ENCODE data around the gene SMIM22. TPM values are rescaled to one million over a fixed set of nuclear protein-coding genes. Genes with fewer than 3 reads are reported as not detected.

Gene SMIM22
- total and polyA plus RNA-seq, 2 of the 8 experiments (the other 6 are each of a cell fraction or from before 2014, with no cell fraction given): not detected

DNA sequence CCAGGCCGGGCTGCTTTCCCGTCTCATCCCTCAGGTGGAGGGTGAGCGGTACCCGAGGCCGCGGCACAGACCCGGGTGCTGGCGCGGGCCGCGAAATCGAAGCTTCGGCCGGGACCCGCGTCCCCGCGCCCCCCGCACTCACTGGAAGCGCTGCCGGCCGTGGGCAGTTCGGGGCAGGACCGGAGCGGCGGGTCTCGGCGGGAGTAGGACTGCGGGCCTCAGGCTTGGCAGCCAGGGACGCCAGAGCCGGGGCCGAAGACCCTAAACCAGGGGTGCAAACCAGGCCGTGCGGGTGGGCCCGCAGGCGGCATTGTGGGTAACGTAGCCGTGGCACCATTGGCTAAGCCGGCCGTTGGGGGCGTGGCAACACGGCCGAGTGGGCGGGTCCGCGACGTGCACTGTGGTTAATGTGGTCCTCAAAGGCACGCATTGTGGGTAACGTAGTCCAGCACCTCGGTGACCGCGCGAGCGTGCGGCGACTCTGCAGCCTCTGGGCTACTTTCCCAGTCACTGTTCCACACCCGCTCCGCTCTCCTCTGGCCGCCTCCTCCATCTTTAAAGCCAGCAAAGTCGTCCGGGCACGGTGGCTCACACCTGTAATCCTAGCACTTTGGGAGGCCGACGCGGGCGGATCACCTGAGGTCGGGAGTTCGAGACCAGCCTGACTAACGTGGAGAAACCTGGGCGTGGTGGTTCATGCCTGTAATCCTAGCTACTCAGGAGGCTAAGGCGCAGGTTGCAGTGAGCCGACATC is 28.1 kb upstream of the SMIM22 start, which contains the start of gene ZNF500:
TSS of gene ZNF500 (minus strand) at position 288 of the 754 bp plus-strand sequence. CDS start 1,184 bp downstream, outside the sequence.
- Histone ChIP-seq H2AFZ (ENCODE audit: low read length) (no peak within 1 kb of the TSS), H2BK120ac (replicated peaks; ENCODE audit: low read depth, low read length) (no peak within 1 kb of the TSS), H3K9ac (replicated peaks in 1 of 4; ENCODE audit: extremely low read depth in 1 of 4, low read depth in 3 of 4, low read length in 3 of 4) (peak within 1 kb of the TSS; percentile 62 to 90 (median 81)), H4K8ac (ENCODE audit: extremely low read depth, insufficient read depth, low read length) (peak within 1 kb of the TSS; percentile 91; the same call in 1 of the 2 replicates), H3K14ac (ENCODE audit: insufficient read length) (no peak within 1 kb of the TSS), H2BK20ac (ENCODE audit: low read length) (no peak within 1 kb of the TSS), H3K79me2 (ENCODE audit: control insufficient read depth in 1 of 2, insufficient read depth in 2 of 2, low read length in 2 of 2) (peaks cover 0 to 15% of the 10 kb centered on the region in 2 experiments; a peak in 2 of 4 replicates), H3K4me2 (ENCODE audit: insufficient read depth in 1 of 2, low read depth in 2 of 2, low read length in 2 of 2) (peak within 1 kb of the TSS; percentile 68 to 85), H2BK15ac (ENCODE audit: low read length) (no peak within 1 kb of the TSS), H3K23me2 (ENCODE audit: low read depth, low read length) (peaks cover 13% of the 10 kb centered on the region), H3K56ac (replicated peaks; ENCODE audit: insufficient read length, low read depth, low read length) (peak within 1 kb of the TSS; percentile 59), H4K91ac (replicated peaks; ENCODE audit: insufficient read length, low read length) (no peak within 1 kb of the TSS), H2BK5ac (ENCODE audit: low read depth, low read length) (peak within 1 kb of the TSS; percentile 68; the same call in 1 of the 2 replicates), H4K5ac (ENCODE audit: insufficient read length, low read depth, low read length) (peak within 1 kb of the TSS; percentile 51), H3K18ac (ENCODE audit: extremely low read depth, low read length) (no peak within 1 kb of the TSS), H3K27me3 (replicated peaks in 1 of 4; ENCODE audit: control insufficient read depth in 3 of 4, extremely low read depth in 1 of 4, insufficient read depth in 3 of 4, low read length in 3 of 4) (no peaks in the 10 kb centered on the region), H4K20me1 (replicated peaks in 1 of 2; ENCODE audit: control insufficient read depth in 1 of 2, insufficient read depth in 2 of 2, low read length in 2 of 2) (peaks cover 2 to 7% of the 10 kb centered on the region in 2 experiments), H3K27ac (ENCODE audit: low read depth, low read length) (peak within 1 kb of the TSS; percentile 72; the same call in 1 of the 2 replicates), H3K4ac (replicated peaks; ENCODE audit: insufficient read length, low read depth, low read length) (no peak within 1 kb of the TSS), H2BK12ac (ENCODE audit: low read depth, low read length) (peak within 1 kb of the TSS; percentile 75; the same call in 1 of the 2 replicates), H3K79me1 (ENCODE audit: low read depth, low read length) (peaks cover 5% of the 10 kb centered on the region; the same call in 1 of the 2 replicates), H3K9me3 (ENCODE audit: insufficient read depth in 2 of 2, low read depth in 1 of 2, low read length in 1 of 2) (no peaks in the 10 kb centered on the region), H3K4me3 (ENCODE audit: extremely low read depth in 1 of 4, insufficient read depth in 2 of 4, low read depth in 3 of 4, low read length in 4 of 4) (peak within 1 kb of the TSS; percentile 75 to 99 (median 86)), H3K4me1 (replicated peaks in 1 of 4; ENCODE audit: control insufficient read depth in 3 of 4, insufficient read depth in 4 of 4, low read length in 3 of 4) (peaks cover 0 to 3% (median 1%) of the 10 kb centered on the region in 4 experiments; a peak in 2 of 7 replicates), H3K36me3 (ENCODE audit: control insufficient read depth in 2 of 4, insufficient read depth in 4 of 4, low read length in 3 of 4) (peaks cover 3 to 5% (median 4%) of the 10 kb centered on the region in 4 experiments; a peak in 6 of 8 replicates), H2AK5ac (ENCODE audit: low read depth, low read length) (no peak within 1 kb of the TSS), H3K23ac (ENCODE audit: insufficient read length) (no peak within 1 kb of the TSS)
- WGBS, 2 experiments (ENCODE audit: extremely low coverage in 1 of 2, insufficient coverage in 1 of 2, insufficient read length in 1 of 2, insufficient replicate concordance in 2 of 2, low coverage in 1 of 2, low lambda C conversion rate in 2 of 2, missing lambda C conversion rate in 1 of 2): 7% methylated on average over 60 of the region's 72 CpGs; no CpG with 5 or more reads in 1 of the 2 experiments
- ChIA-PET POLR2A (ENCODE audit: partially characterized antibody) (interaction anchor here (0.7 to 2.0 kb wide), 11 partner anchors 11 to 176 kb away, joined by 3 to 8 read pairs (median 3); partner anchors contain the start of genes ANKS3, DNAAF8, NUDT16L1 and UBALD1), CTCF (ENCODE audit: partially characterized antibody) (interaction anchor here (0.7 to 1.2 kb wide), 2 partner anchors 32 to 408 kb away, joined by 3 read pairs; no protein-coding TSS in a partner anchor)
- DNase-seq (ENCODE audit: low read depth in 1 of 2, low spot score in 2 of 2) (peak; percentile 91 to 100), FAIRE-seq (peak; percentile 81)
- no peak for TF ChIP-seq TAF7 (optimal IDR thresholded peaks at IDR 0.05; ENCODE audit: borderline replicate concordance, low read depth, low read length)

All from H1 (cell line).